HEK293 (cell line): Measurements from ENCODE around the gene ERMN.
"Not testable (repeated sequence)": the region's sequence is repeated elsewhere in the genome, so short reads cannot be mapped to it uniquely, and the experiment has no call there.

Experiments
- CTCF ChIA-PET: fragments of 350-600 bp; formaldehyde crosslinking; extraction: SDS; loops from one replicate; lab custom pipeline; 2021; ENCODE audit warnings: antibody characterized with exemption; lab: Yijun Ruan, JAX
- POLR2A ChIA-PET: fragments of 300-600 bp; formaldehyde crosslinking; extraction: SDS; loops from one replicate; lab custom pipeline; 2020; ENCODE audit warnings: antibody characterized with exemption, inconsistent platforms; lab: Yijun Ruan, JAX
- H3K27ac ChIP-seq: fragments of 200-500 bp; sonication (Bioruptor generic); 2 replicates; pipeline ENCODE4 v1.5.1; 2014; ENCODE audit warnings: low read depth, low read length, control low read depth, inconsistent platforms; ENCODE audit errors: extremely low read depth
- H3K36me3 ChIP-seq, 2 experiments: fragments of 200-500 bp in 1 of 2; sonication (Bioruptor generic) in 1 of 2; 1 replicate in 1 of 2; 2 replicates in 1 of 2; pipeline ENCODE4 v1.5.1; 2014 to 2017; ENCODE audit warnings: inconsistent platforms in 2 of 2, low read length in 2 of 2; ENCODE audit not compliant: control insufficient read depth in 2 of 2, insufficient read depth in 1 of 2
- H3K4me1 ChIP-seq: fragments of 200-500 bp; sonication (Bioruptor generic); 2 replicates; pipeline ENCODE4 v1.5.1; 2014; ENCODE audit warnings: mild to moderate bottlenecking, low read length, inconsistent platforms; ENCODE audit not compliant: control insufficient read depth, insufficient read depth
- H3K4me3 ChIP-seq: 2 replicates; pipeline ENCODE4 v1.5.1; 2011; ENCODE audit warnings: low read depth, mild to moderate bottlenecking, control low read depth, low read length, moderate library complexity
- H3K9me3 ChIP-seq: fragments of 200-500 bp; sonication (Bioruptor generic); 2 replicates; pipeline ENCODE4 v1.5.1; 2014; ENCODE audit warnings: low read depth, low read length, inconsistent platforms; ENCODE audit not compliant: control insufficient read depth, insufficient read depth
- ELK4 ChIP-seq: IDR thresholded peaks from 2 replicates; pipeline ENCODE4 v1.6.1; 2011; ENCODE audit warnings: mild to moderate bottlenecking, low read depth, low read length, borderline replicate concordance
- GLIS2 ChIP-seq: fragments of 450-650 bp; formaldehyde crosslinking; IDR thresholded peaks from 2 replicates; pipeline ENCODE4 v1.5.1; 2016; ENCODE audit warnings: missing biosample characterization, missing genetic modification characterization
- HIC1 ChIP-seq: fragments of 450-650 bp; formaldehyde crosslinking; IDR thresholded peaks from 2 replicates; pipeline ENCODE4 v1.5.1; 2016; ENCODE audit warnings: missing biosample characterization, missing genetic modification characterization
- HOXD13 ChIP-seq: sonication (generic); formaldehyde crosslinking; IDR thresholded peaks from 2 replicates; pipeline ENCODE4 v1.8.0; 2022; ENCODE audit warnings: missing genetic modification reagents, borderline replicate concordance
- INSM2 ChIP-seq: fragments of 450-650 bp; formaldehyde crosslinking; IDR thresholded peaks from 2 replicates; pipeline ENCODE4 v1.5.1; 2016; ENCODE audit warnings: missing biosample characterization, missing genetic modification characterization
- KLF7 ChIP-seq: fragments of 450-650 bp; formaldehyde crosslinking; IDR thresholded peaks from 2 replicates; pipeline ENCODE4 v1.5.1; 2016; ENCODE audit warnings: missing biosample characterization, missing genetic modification characterization, borderline replicate concordance
- MZF1 ChIP-seq: fragments of 450-650 bp; formaldehyde crosslinking; IDR thresholded peaks from 2 replicates; pipeline ENCODE4 v1.5.1; 2017; ENCODE audit warnings: missing biosample characterization, missing genetic modification characterization, borderline replicate concordance
- TRIM28 ChIP-seq: IDR thresholded peaks from 2 replicates; pipeline ENCODE4 v1.6.1; 2011; ENCODE audit warnings: low read length, control low read depth, borderline replicate concordance
- YY1 ChIP-seq: fragments of 450-650 bp; formaldehyde crosslinking; IDR thresholded peaks from 2 replicates; pipeline ENCODE4 v1.5.1; 2018; ENCODE audit warnings: missing biosample characterization, missing genetic modification characterization
- ZBTB6 ChIP-seq: fragments of 450-650 bp; formaldehyde crosslinking; IDR thresholded peaks from 2 replicates; pipeline ENCODE4 v1.5.1; 2017; ENCODE audit warnings: missing biosample characterization, missing genetic modification characterization
- ZNF169 ChIP-seq: fragments of 450-650 bp; formaldehyde crosslinking; IDR thresholded peaks from 2 replicates; pipeline ENCODE4 v1.5.1; 2016; ENCODE audit warnings: missing biosample characterization, missing genetic modification characterization
- ZNF23 ChIP-seq: fragments of 450-650 bp; formaldehyde crosslinking; IDR thresholded peaks from 2 replicates; pipeline ENCODE4 v1.5.1; 2016; ENCODE audit warnings: missing biosample characterization, missing genetic modification characterization, borderline replicate concordance
- ZNF302 ChIP-seq: fragments of 450-650 bp; formaldehyde crosslinking; IDR thresholded peaks from 2 replicates; pipeline ENCODE4 v1.5.1; 2016; ENCODE audit warnings: missing biosample characterization, missing genetic modification characterization, low read depth
- ZNF426 ChIP-seq: fragments of 450-650 bp; formaldehyde crosslinking; IDR thresholded peaks from 2 replicates; pipeline ENCODE4 v1.5.1; 2017; ENCODE audit warnings: missing biosample characterization, missing genetic modification characterization, mild to moderate bottlenecking, inconsistent platforms, moderate library complexity
- ZNF555 ChIP-seq: fragments of 450-650 bp; formaldehyde crosslinking; conservative IDR thresholded peaks from 2 replicates; pipeline ENCODE4 v1.5.1; 2017; ENCODE audit warnings: missing biosample characterization, mild to moderate bottlenecking, missing genetic modification characterization, inconsistent platforms
- ZNF558 ChIP-seq: fragments of 450-650 bp; formaldehyde crosslinking; IDR thresholded peaks from 2 replicates; pipeline ENCODE4 v1.5.1; 2016; ENCODE audit warnings: missing biosample characterization, missing genetic modification characterization
- ZNF629 ChIP-seq: fragments of 450-650 bp; formaldehyde crosslinking; IDR thresholded peaks from 2 replicates; pipeline ENCODE4 v1.5.1; 2017; ENCODE audit warnings: missing biosample characterization, missing genetic modification characterization
- ZNF639 ChIP-seq: fragments of 450-650 bp; formaldehyde crosslinking; IDR thresholded peaks from 2 replicates; pipeline ENCODE4 v1.5.1; 2016; ENCODE audit warnings: missing biosample characterization, missing genetic modification characterization
- ZNF658 ChIP-seq: fragments of 450-650 bp; formaldehyde crosslinking; IDR thresholded peaks from 2 replicates; pipeline ENCODE4; 2016; ENCODE audit warnings: missing biosample characterization, missing genetic modification characterization
- ZNF707 ChIP-seq: fragments of 450-650 bp; formaldehyde crosslinking; IDR thresholded peaks from 2 replicates; pipeline ENCODE4 v1.5.1; 2016; ENCODE audit warnings: missing biosample characterization, missing genetic modification characterization
- ZNF768 ChIP-seq: fragments of 450-650 bp; formaldehyde crosslinking; IDR thresholded peaks from 2 replicates; pipeline ENCODE4 v1.5.1; 2018; ENCODE audit warnings: missing biosample characterization, mild to moderate bottlenecking, missing genetic modification characterization
- ZNF776 ChIP-seq: fragments of 450-650 bp; formaldehyde crosslinking; IDR thresholded peaks from 2 replicates; pipeline ENCODE4 v1.5.0; 2017; ENCODE audit warnings: missing biosample characterization, missing genetic modification characterization, borderline replicate concordance
- ZSCAN30 ChIP-seq: fragments of 450-650 bp; IDR thresholded peaks from 2 replicates; pipeline ENCODE4 v1.5.1; 2018; ENCODE audit warnings: missing biosample characterization, mild to moderate bottlenecking, missing genetic modification characterization, moderate library complexity

ERMN gene

GRCh38 chr2:157283468-157283867 is 42.2 kb downstream of the ERMN start:
- no peaks in the 10 kb centered on the region for H3K36me3 ChIP-seq
- TF ChIP-seq ZNF658 (tag by site-specific recombination) (no peak), YY1 (tag by site-specific recombination) (no peak), ZNF169 (tag by site-specific recombination) (no peak), HIC1 (tag by site-specific recombination) (no peak), ZNF558 (tag by site-specific recombination) (no peak), INSM2 (no peak), ZBTB6 (no peak), ZNF426 (no peak), ELK4 (no peak), ZNF707 (tag by site-specific recombination) (no peak), ZNF555 (no peak), KLF7 (no peak), ZNF302 (tag by site-specific recombination) (no peak), ZNF768 (no peak), TRIM28 (no peak), ZSCAN30 (tag by site-specific recombination) (no peak), ZNF23 (tag by site-specific recombination) (no peak)
- TF ChIP-seq, all 188 proteins: peak for 0
- Histone ChIP-seq H3K9me3 (no peaks in the 10 kb centered on the region), H3K27ac (no peak overlapping the region), H3K4me3 (no peak overlapping the region), H3K4me1 (no peaks in the 10 kb centered on the region)
- ChIA-PET POLR2A (no interaction called here), CTCF (interaction anchor here (1.8 kb wide), 1 partner anchor 19 kb away, joined by 11 read pairs; no protein-coding TSS in a partner anchor)

- TF ChIP-seq ZNF629 (tag by site-specific recombination) (no peak), ZNF639 (tag by site-specific recombination) (no peak), HOXD13 (CRISPR knock-in tag) (no peak), GLIS2 (no peak), ZNF776 (no peak), MZF1 (tag by site-specific recombination) (no peak)
- Histone ChIP-seq H3K36me3 (no peaks in the 10 kb centered on the region), H3K27ac (no peak overlapping the region), H3K9me3 (no peaks in the 10 kb centered on the region), H3K4me1 (no peaks in the 10 kb centered on the region), H3K4me3 (no peak overlapping the region)
- POLR2A ChIA-PET, result no interaction called here
- CTCF ChIA-PET, result no interaction called here
Observed at GRCh38 chr2:157281316-157281715, 44.3 kb downstream of the ERMN start.

GRCh38 chr2:157279311-157279710 is 46.3 kb downstream of the ERMN start:
- POLR2A ChIA-PET, H3K36me3 ChIP-seq, H3K4me3 ChIP-seq, H3K9me3 ChIP-seq, H3K4me1 ChIP-seq, H3K27ac ChIP-seq: not testable (repeated sequence)
- CTCF ChIA-PET, result interaction anchor here (0.7 kb wide), 1 partner anchor 57 kb away, joined by 3 read pairs; no protein-coding TSS in a partner anchor
